Astrocyte (in vitro differentiated cells and primary cell): ENCODE measurements around the gene RXFP1.

ENCODE experiments used
- EZH2 ChIP-seq: IDR thresholded peaks from 2 replicates; pipeline ENCODE4 v1.6.1; 2012; ENCODE audit warnings: mild to moderate bottlenecking, low read length, inconsistent platforms; ENCODE audit not compliant: insufficient read depth
- TF ChIP-seq, protein P1 (sequence below): IDR thresholded peaks from 2 replicates; pipeline ENCODE4 v1.5.1; 2011; ENCODE audit warnings: low read depth, mild to moderate bottlenecking, inconsistent platforms, low read length, moderate library complexity; ENCODE audit not compliant: insufficient read depth

DNA sequence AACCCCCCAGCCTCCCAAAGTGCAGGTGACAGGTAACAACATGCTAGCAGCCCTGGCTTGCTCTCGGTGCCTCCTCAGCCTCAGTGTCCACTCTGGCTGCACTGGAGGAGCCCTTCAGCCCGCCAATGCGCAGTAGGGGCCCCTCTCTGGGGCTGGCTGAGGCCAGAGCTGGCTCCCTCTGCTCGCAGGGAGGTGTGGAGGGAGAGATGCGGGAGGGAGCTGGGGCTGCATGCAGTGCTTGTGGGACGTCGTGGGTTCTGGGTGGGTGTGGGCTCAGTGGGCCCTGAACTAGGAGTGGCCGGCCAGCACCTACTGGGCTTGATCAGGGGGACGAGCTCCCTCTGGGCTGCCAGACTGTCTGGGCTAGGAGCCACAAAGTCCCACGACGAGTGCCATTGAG lies 135.6 kb downstream of the RXFP1 start:
- TF ChIP-seq, protein P1, sequence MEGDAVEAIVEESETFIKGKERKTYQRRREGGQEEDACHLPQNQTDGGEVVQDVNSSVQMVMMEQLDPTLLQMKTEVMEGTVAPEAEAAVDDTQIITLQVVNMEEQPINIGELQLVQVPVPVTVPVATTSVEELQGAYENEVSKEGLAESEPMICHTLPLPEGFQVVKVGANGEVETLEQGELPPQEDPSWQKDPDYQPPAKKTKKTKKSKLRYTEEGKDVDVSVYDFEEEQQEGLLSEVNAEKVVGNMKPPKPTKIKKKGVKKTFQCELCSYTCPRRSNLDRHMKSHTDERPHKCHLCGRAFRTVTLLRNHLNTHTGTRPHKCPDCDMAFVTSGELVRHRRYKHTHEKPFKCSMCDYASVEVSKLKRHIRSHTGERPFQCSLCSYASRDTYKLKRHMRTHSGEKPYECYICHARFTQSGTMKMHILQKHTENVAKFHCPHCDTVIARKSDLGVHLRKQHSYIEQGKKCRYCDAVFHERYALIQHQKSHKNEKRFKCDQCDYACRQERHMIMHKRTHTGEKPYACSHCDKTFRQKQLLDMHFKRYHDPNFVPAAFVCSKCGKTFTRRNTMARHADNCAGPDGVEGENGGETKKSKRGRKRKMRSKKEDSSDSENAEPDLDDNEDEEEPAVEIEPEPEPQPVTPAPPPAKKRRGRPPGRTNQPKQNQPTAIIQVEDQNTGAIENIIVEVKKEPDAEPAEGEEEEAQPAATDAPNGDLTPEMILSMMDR = no peak
- TF ChIP-seq EZH2 = no peak
